ENCODE results near the gene TRIO.

- no peak for TF ChIP-seq CTCF (conservative IDR thresholded peaks at IDR 0.05; ENCODE audit: low read depth, low read length)
- TF ChIP-seq EZH2phosphoT487 (IDR thresholded peaks at IDR 0.05; ENCODE audit: borderline replicate concordance, low read length), result no peak
- TF ChIP-seq EZH2 (IDR thresholded peaks at IDR 0.05; ENCODE audit: low read length, unreplicated experiment), result no peak
These were observed 360.0 kb downstream of the TRIO start for GRCh38 chr5:14503017-14503680.
